ENCODE measurements around the gene GCH1. TPM values are rescaled to one million over a fixed set of nuclear protein-coding genes. Genes with fewer than 3 reads are reported as not detected.

Gene GCH1
- total RNA-seq, 1 experiment from 2014 or later = 9.2 TPM

DNA sequence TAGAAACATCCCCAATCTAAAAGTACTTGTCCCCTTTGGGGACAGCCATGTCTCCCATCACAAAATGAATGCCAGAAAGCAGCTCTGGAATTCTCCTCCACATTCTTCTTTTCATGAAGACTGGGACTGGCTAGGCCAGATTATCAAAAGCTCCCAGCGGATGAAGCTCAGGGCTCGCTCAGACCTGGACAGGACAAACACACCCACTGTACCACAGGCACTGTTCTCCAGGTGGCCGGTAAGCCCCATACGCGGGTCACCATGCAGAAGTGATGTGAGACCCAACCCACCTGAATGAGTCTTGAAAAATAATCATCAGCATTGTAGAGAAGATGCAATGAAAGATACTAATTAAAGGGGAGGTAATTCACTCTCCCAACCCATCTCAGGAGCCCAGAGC, 85.1 kb downstream of the GCH1 start:
- H3K27me3 Mint-ChIP-seq (ENCODE audit: low read depth) = peaks cover 2% of the 10 kb centered on the region
- peaks cover 12% of the 10 kb centered on the region for H3K9me3 Mint-ChIP-seq
- ATAC-seq = no peak
- ChIA-PET CTCF (interaction anchor here (0.9 to 4.3 kb wide), 4 partner anchors 10 to 44 kb away, joined by 3 to 22 read pairs (median 8); no protein-coding TSS in a partner anchor), POLR2A (interaction anchor here (0.6 kb wide), 1 partner anchor 334 kb away, joined by 3 read pairs; no protein-coding TSS in a partner anchor)
- no peaks in the 10 kb centered on the region for H3K36me3 Mint-ChIP-seq
- no peak overlapping the region for H3K27ac Mint-ChIP-seq
- no peak for DNase-seq (ENCODE audit: low spot score)
- no peak overlapping the region for H3K4me3 Mint-ChIP-seq
- no peaks in the 10 kb centered on the region for H3K4me1 Mint-ChIP-seq
- no peak for TF ChIP-seq GRHL2 (CRISPR knock-in tag; IDR thresholded peaks at IDR 0.05; ENCODE audit: insufficient replicate concordance, severe bottlenecking)
- TF ChIP-seq NFYB (CRISPR knock-in tag; conservative IDR thresholded peaks at IDR 0.05; ENCODE audit: low read depth) = no peak
- TF ChIP-seq, protein P1, sequence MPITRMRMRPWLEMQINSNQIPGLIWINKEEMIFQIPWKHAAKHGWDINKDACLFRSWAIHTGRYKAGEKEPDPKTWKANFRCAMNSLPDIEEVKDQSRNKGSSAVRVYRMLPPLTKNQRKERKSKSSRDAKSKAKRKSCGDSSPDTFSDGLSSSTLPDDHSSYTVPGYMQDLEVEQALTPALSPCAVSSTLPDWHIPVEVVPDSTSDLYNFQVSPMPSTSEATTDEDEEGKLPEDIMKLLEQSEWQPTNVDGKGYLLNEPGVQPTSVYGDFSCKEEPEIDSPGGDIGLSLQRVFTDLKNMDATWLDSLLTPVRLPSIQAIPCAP (CRISPR knock-in tag; IDR thresholded peaks at IDR 0.05) = no peak
- no peak for TF ChIP-seq TEAD4 (CRISPR knock-in tag; IDR thresholded peaks at IDR 0.05)
- TF ChIP-seq, protein P2, sequence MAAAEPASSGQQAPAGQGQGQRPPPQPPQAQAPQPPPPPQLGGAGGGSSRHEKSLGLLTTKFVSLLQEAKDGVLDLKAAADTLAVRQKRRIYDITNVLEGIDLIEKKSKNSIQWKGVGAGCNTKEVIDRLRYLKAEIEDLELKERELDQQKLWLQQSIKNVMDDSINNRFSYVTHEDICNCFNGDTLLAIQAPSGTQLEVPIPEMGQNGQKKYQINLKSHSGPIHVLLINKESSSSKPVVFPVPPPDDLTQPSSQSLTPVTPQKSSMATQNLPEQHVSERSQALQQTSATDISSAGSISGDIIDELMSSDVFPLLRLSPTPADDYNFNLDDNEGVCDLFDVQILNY (CRISPR knock-in tag; IDR thresholded peaks at IDR 0.05) = no peak
- no peak for TF ChIP-seq NFATC4 (CRISPR knock-in tag; IDR thresholded peaks at IDR 0.05)
- no peak for TF ChIP-seq SOX15 (CRISPR knock-in tag; IDR thresholded peaks at IDR 0.05)
- TF ChIP-seq NR1H2 (CRISPR knock-in tag; IDR thresholded peaks at IDR 0.05) = no peak
- TF ChIP-seq, protein P3, sequence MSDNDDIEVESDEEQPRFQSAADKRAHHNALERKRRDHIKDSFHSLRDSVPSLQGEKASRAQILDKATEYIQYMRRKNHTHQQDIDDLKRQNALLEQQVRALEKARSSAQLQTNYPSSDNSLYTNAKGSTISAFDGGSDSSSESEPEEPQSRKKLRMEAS (CRISPR knock-in tag; IDR thresholded peaks at IDR 0.05) = no peak
- no peak for TF ChIP-seq TCF7 (CRISPR knock-in tag; IDR thresholded peaks at IDR 0.05; ENCODE audit: low read depth)
- TF ChIP-seq, protein P4, sequence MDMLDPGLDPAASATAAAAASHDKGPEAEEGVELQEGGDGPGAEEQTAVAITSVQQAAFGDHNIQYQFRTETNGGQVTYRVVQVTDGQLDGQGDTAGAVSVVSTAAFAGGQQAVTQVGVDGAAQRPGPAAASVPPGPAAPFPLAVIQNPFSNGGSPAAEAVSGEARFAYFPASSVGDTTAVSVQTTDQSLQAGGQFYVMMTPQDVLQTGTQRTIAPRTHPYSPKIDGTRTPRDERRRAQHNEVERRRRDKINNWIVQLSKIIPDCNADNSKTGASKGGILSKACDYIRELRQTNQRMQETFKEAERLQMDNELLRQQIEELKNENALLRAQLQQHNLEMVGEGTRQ (CRISPR knock-in tag; IDR thresholded peaks at IDR 0.05) = no peak
- no peak for TF ChIP-seq GABPB1 (CRISPR knock-in tag; IDR thresholded peaks at IDR 0.05)
- TF ChIP-seq ZNF263 (CRISPR knock-in tag; IDR thresholded peaks at IDR 0.05; ENCODE audit: low read depth) = no peak

DNA sequence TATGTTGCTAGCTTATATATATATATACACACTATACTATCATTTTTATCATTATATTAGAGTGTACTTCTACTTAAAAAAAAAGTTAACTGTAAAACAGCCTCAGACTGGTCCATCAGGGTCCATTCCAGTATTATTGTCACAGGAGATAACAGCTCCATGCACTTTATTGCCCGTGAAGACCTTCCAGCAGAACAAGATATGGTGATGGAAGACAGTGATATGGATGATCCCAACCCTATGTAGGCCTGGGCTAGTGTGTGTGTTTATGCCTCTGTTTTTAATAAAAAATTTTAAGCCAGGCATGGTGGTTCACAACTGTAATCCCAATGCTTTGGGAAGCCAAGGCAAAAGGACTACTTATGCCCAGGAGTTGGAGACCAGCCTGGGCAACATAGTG, 86.2 kb downstream of the GCH1 start:
- Mint-ChIP-seq H3K36me3 (no peaks in the 10 kb centered on the region), H3K4me3 (no peak overlapping the region), H3K9me3 (peaks cover 12% of the 10 kb centered on the region), H3K27me3 (ENCODE audit: low read depth) (peaks cover 4% of the 10 kb centered on the region), H3K27ac (no peak overlapping the region), H3K4me1 (no peaks in the 10 kb centered on the region)
- POLR2A ChIA-PET = no interaction called here
- DNase-seq (ENCODE audit: low spot score) = no peak
- CTCF ChIA-PET = interaction anchor here (0.5 to 4.3 kb wide), 3 partner anchors 11 to 219 kb away, joined by 4 to 22 read pairs (median 14); no protein-coding TSS in a partner anchor
- no peak for ATAC-seq
- no peak for TF ChIP-seq ZNF138 (CRISPR knock-in tag; conservative IDR thresholded peaks at IDR 0.05)
- no peak for TF ChIP-seq SP1 (CRISPR knock-in tag; conservative IDR thresholded peaks at IDR 0.05)
- no peak for TF ChIP-seq TEAD1 (CRISPR knock-in tag; IDR thresholded peaks at IDR 0.05)
- TF ChIP-seq, protein P5, sequence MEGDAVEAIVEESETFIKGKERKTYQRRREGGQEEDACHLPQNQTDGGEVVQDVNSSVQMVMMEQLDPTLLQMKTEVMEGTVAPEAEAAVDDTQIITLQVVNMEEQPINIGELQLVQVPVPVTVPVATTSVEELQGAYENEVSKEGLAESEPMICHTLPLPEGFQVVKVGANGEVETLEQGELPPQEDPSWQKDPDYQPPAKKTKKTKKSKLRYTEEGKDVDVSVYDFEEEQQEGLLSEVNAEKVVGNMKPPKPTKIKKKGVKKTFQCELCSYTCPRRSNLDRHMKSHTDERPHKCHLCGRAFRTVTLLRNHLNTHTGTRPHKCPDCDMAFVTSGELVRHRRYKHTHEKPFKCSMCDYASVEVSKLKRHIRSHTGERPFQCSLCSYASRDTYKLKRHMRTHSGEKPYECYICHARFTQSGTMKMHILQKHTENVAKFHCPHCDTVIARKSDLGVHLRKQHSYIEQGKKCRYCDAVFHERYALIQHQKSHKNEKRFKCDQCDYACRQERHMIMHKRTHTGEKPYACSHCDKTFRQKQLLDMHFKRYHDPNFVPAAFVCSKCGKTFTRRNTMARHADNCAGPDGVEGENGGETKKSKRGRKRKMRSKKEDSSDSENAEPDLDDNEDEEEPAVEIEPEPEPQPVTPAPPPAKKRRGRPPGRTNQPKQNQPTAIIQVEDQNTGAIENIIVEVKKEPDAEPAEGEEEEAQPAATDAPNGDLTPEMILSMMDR (IDR thresholded peaks at IDR 0.05) = no peak
- no peak for TF ChIP-seq FOXJ3 (CRISPR knock-in tag; IDR thresholded peaks at IDR 0.05; ENCODE audit: borderline replicate concordance)
- TF ChIP-seq, protein P6, sequence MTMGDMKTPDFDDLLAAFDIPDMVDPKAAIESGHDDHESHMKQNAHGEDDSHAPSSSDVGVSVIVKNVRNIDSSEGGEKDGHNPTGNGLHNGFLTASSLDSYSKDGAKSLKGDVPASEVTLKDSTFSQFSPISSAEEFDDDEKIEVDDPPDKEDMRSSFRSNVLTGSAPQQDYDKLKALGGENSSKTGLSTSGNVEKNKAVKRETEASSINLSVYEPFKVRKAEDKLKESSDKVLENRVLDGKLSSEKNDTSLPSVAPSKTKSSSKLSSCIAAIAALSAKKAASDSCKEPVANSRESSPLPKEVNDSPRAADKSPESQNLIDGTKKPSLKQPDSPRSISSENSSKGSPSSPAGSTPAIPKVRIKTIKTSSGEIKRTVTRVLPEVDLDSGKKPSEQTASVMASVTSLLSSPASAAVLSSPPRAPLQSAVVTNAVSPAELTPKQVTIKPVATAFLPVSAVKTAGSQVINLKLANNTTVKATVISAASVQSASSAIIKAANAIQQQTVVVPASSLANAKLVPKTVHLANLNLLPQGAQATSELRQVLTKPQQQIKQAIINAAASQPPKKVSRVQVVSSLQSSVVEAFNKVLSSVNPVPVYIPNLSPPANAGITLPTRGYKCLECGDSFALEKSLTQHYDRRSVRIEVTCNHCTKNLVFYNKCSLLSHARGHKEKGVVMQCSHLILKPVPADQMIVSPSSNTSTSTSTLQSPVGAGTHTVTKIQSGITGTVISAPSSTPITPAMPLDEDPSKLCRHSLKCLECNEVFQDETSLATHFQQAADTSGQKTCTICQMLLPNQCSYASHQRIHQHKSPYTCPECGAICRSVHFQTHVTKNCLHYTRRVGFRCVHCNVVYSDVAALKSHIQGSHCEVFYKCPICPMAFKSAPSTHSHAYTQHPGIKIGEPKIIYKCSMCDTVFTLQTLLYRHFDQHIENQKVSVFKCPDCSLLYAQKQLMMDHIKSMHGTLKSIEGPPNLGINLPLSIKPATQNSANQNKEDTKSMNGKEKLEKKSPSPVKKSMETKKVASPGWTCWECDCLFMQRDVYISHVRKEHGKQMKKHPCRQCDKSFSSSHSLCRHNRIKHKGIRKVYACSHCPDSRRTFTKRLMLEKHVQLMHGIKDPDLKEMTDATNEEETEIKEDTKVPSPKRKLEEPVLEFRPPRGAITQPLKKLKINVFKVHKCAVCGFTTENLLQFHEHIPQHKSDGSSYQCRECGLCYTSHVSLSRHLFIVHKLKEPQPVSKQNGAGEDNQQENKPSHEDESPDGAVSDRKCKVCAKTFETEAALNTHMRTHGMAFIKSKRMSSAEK (CRISPR knock-in tag; IDR thresholded peaks at IDR 0.05; ENCODE audit: borderline replicate concordance) = no peak
- TF ChIP-seq, protein P7, sequence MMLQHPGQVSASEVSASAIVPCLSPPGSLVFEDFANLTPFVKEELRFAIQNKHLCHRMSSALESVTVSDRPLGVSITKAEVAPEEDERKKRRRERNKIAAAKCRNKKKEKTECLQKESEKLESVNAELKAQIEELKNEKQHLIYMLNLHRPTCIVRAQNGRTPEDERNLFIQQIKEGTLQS (CRISPR knock-in tag; conservative IDR thresholded peaks at IDR 0.05) = no peak
- TF ChIP-seq NFE2L1 (CRISPR knock-in tag; IDR thresholded peaks at IDR 0.05) = no peak
- TF ChIP-seq IRF2 (CRISPR knock-in tag; IDR thresholded peaks at IDR 0.05; ENCODE audit: borderline replicate concordance, low read depth) = no peak
- no peak for TF ChIP-seq TCF7 (CRISPR knock-in tag; IDR thresholded peaks at IDR 0.05; ENCODE audit: low read depth)
- TF ChIP-seq, protein P8, sequence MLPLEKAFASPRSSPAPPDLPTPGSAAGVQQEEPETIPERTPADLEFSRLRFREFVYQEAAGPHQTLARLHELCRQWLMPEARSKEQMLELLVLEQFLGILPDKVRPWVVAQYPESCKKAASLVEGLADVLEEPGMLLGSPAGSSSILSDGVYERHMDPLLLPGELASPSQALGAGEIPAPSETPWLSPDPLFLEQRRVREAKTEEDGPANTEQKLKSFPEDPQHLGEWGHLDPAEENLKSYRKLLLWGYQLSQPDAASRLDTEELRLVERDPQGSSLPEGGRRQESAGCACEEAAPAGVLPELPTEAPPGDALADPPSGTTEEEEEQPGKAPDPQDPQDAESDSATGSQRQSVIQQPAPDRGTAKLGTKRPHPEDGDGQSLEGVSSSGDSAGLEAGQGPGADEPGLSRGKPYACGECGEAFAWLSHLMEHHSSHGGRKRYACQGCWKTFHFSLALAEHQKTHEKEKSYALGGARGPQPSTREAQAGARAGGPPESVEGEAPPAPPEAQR (CRISPR knock-in tag; IDR thresholded peaks at IDR 0.05) = no peak
- TF ChIP-seq FOXP1 (CRISPR knock-in tag; IDR thresholded peaks at IDR 0.05; ENCODE audit: borderline replicate concordance) = no peak
- no peak for TF ChIP-seq ZBTB21 (CRISPR knock-in tag; IDR thresholded peaks at IDR 0.05; ENCODE audit: borderline replicate concordance)
